Left ventricle myocardium superior (tissue), 1 donor: ENCODE results near the gene RORC. TPM values are rescaled to one million over a fixed set of nuclear protein-coding genes. Genes with fewer than 3 reads are reported as not detected.

ENCODE experiments used
- ATAC-seq: fragments of 200-7000 bp; cut with Tn5 transposase; one replicate; pipeline ENCODE4 v1.9.1; 2020; ENCODE audit warnings: mild to moderate bottlenecking, moderate library complexity
- DNase-seq: peaks from one replicate; pipeline ENCODE4 v3.0.0-alpha.2; 2020
- intact Hi-C: fragments of 100-400 bp; cut with micrococcal nuclease; formaldehyde crosslinking; loops from one replicate; pipeline ENCODE4 v1.11.0; 2022
- total RNA-seq: library from RNA; stranded (reverse); fragmentation: NEBNext Ultra II Directional; extraction: Animal tissue kit (Norgen Biotek cat#: 25700); gene quantifications from one replicate; pipeline ENCODE4 v1.2.1, GENCODE V29; 2021
- donor health status: DM: no; HTN: yes; CAD: no; lungs with severe emphysema.

RORC gene
- total RNA-seq, 1 donor from 2014 or later, result 13.0 TPM

GRCh38 chr1:151813271-151813977 is 18.2 kb downstream of the RORC start:
- intact Hi-C loops, result no loop called here
- no peak for DNase-seq
- ATAC-seq, result no peak

GRCh38 chr1:151811181-151811580 is 20.4 kb downstream of the RORC start:
- ATAC-seq (no peak), DNase-seq (no peak)
- intact Hi-C loops, result no loop called here

GRCh38 chr1:151809985-151810556 is 21.5 kb downstream of the RORC start:
- ATAC-seq, result no peak

GRCh38 chr1:151809290-151809984 is 22.2 kb downstream of the RORC start:
- ATAC-seq (peak; percentile 49), DNase-seq (no peak)
- intact Hi-C loops, result no loop called here

More at GRCh38 chr1:151809985-151810556, 21.5 kb downstream of the RORC start:
- no peak for DNase-seq
- intact Hi-C loops, result no loop called here

- ATAC-seq (no peak), DNase-seq (no peak)
- intact Hi-C loops, result no loop called here
Measured at GRCh38 chr1:151807766-151808165, 23.8 kb downstream of the RORC start.

- ATAC-seq, result no peak
- intact Hi-C loops, result no loop called here
- DNase-seq, result no peak
Measured at GRCh38 chr1:151807131-151807530, 24.5 kb downstream of the RORC start.

GRCh38 chr1:151806170-151806569 is 25.4 kb downstream of the RORC start:
- intact Hi-C loops, result no loop called here
- ATAC-seq, result no peak
- no peak for DNase-seq

- intact Hi-C loops, result no loop called here
Measured at GRCh38 chr1:151805066-151805820, 26.4 kb downstream of the RORC start, which contains the start of gene LINGO4. LINGO4 (minus strand) TSS chr1:151805419; CDS start chr1:151802704, 2,715 bp downstream.

GRCh38 chr1:151803915-151804314 is 27.7 kb downstream of the RORC start:
- no peak for ATAC-seq
- no peak for DNase-seq
- intact Hi-C loops, result no loop called here

More at GRCh38 chr1:151805066-151805820, 26.4 kb downstream of the RORC start, which contains the start of gene LINGO4:
- DNase-seq (no peak), ATAC-seq (no peak)

- intact Hi-C loops, result no loop called here
- no peak for DNase-seq
- ATAC-seq, result no peak
Measured at GRCh38 chr1:151803164-151803563, 28.4 kb downstream of the RORC start.

- intact Hi-C loops, result no loop called here
- ATAC-seq (no peak), DNase-seq (no peak)
Measured at GRCh38 chr1:151802372-151802771, 29.2 kb downstream of the RORC start.

- ATAC-seq (no peak), DNase-seq (no peak)
- intact Hi-C loops, result no loop called here
Measured at GRCh38 chr1:151801846-151802245, 29.8 kb downstream of the RORC start.

GRCh38 chr1:151801310-151801820 is 30.2 kb downstream of the RORC start:
- intact Hi-C loops, result no loop called here
- DNase-seq, result no peak
- no peak for ATAC-seq

- DNase-seq (no peak), ATAC-seq (no peak)
- intact Hi-C loops, result no loop called here
Measured at GRCh38 chr1:151800830-151801229, 30.8 kb downstream of the RORC start.

GRCh38 chr1:151799179-151800022 is 32.2 kb downstream of the RORC start:
- ATAC-seq (no peak), DNase-seq (no peak)
- intact Hi-C loops, result no loop called here

GRCh38 chr1:151798571-151798970 is 33.0 kb downstream of the RORC start:
- intact Hi-C loops, result no loop called here
- DNase-seq (no peak), ATAC-seq (no peak)

- DNase-seq (no peak), ATAC-seq (peak; percentile 25)
- intact Hi-C loops, result no loop called here
Measured at GRCh38 chr1:151790940-151791651, 40.5 kb downstream of the RORC start.
